ENCODE results near the gene CLIC1. TPM values are rescaled to one million over a fixed set of nuclear protein-coding genes. Genes with fewer than 3 reads are reported as not detected.

Gene CLIC1
- polyA plus RNA-seq, 1 donor (not counting 4 experiments of a cell fraction or from before 2014, with no cell fraction given): 832 TPM

- Histone ChIP-seq H3K9me3 (ENCODE audit: control insufficient read depth, low read depth, low read length) (no peaks in the 10 kb centered on the region), H4K20me1 (ENCODE audit: control insufficient read depth, extremely low read depth, insufficient read depth, low read length) (no peaks in the 10 kb centered on the region), H3K9ac (ENCODE audit: control insufficient read depth, extremely low read depth, insufficient read depth, low read length) (no peak overlapping the region), H3K4me2 (ENCODE audit: control insufficient read depth, extremely low read depth, insufficient read depth, low read depth, low read length) (no peak overlapping the region), H3K27ac (ENCODE audit: control insufficient read depth, insufficient read depth, low read length) (no peak overlapping the region), H3K9me1 (ENCODE audit: control insufficient read depth, extremely low read depth, insufficient read depth, low read length) (peaks cover 2% of the 10 kb centered on the region), H3K36me3 (ENCODE audit: control insufficient read depth in 2 of 2, extremely low read depth in 1 of 2, insufficient read depth in 2 of 2, low read length in 2 of 2) (peaks cover 3 to 5% of the 10 kb centered on the region in 2 experiments), H2AFZ (ENCODE audit: control insufficient read depth, low read length) (no peak overlapping the region), H3K4me1 (ENCODE audit: control insufficient read depth, extremely low read depth, insufficient read depth, low read length) (peaks cover 5% of the 10 kb centered on the region), H3K4me3 (ENCODE audit: control insufficient read depth in 2 of 3, extremely low read depth in 1 of 3, insufficient read depth in 2 of 3, low read depth in 1 of 3, low read length in 3 of 3) (no peak overlapping the region), H3K79me2 (ENCODE audit: control insufficient read depth, insufficient read depth, low read length) (no peaks in the 10 kb centered on the region), H3K27me3 (ENCODE audit: control insufficient read depth, extremely low read depth, insufficient read depth, low read length) (no peaks in the 10 kb centered on the region)
- dilution Hi-C loops (cut with MboI; ENCODE audit: extremely low pct_ligation_motif_present, low sequenced_read_pairs): no loop called here
- no peak for TF ChIP-seq CTCF (optimal IDR thresholded peaks at IDR 0.05 in 1 of 3, IDR thresholded peaks at IDR 0.05 in 1 of 3, conservative IDR thresholded peaks at IDR 0.05 in 1 of 3; ENCODE audit: extremely low read depth in 1 of 3, insufficient read depth in 2 of 3, low read length in 3 of 3)
- TF ChIP-seq EZH2 (IDR thresholded peaks at IDR 0.05; ENCODE audit: low read length): no peak
- DNase-seq (ENCODE audit: low read depth, low spot score): no peak
- FAIRE-seq: no peak
These were observed 29.2 kb upstream of the CLIC1 start for GRCh38 chr6:31765559-31765909.

- dilution Hi-C loops (cut with MboI; ENCODE audit: extremely low pct_ligation_motif_present, low sequenced_read_pairs): no loop called here
- H3K4me3 ChIP-seq (ENCODE audit: control insufficient read depth in 2 of 3, extremely low read depth in 1 of 3, insufficient read depth in 2 of 3, low read depth in 1 of 3, low read length in 3 of 3): no peak overlapping the region
- H3K4me2 ChIP-seq (ENCODE audit: control insufficient read depth, extremely low read depth, insufficient read depth, low read depth, low read length): no peak overlapping the region
- DNase-seq (ENCODE audit: low read depth, low spot score) (no peak), FAIRE-seq (no peak)
- no peak overlapping the region for H3K27ac ChIP-seq (ENCODE audit: control insufficient read depth, insufficient read depth, low read length)
- H3K36me3 ChIP-seq (ENCODE audit: control insufficient read depth in 2 of 2, extremely low read depth in 1 of 2, insufficient read depth in 2 of 2, low read length in 2 of 2): peaks cover 6 to 13% of the 10 kb centered on the region in 2 experiments
- no peak overlapping the region for H2AFZ ChIP-seq (ENCODE audit: control insufficient read depth, low read length)
- TF ChIP-seq CTCF (optimal IDR thresholded peaks at IDR 0.05 in 1 of 3, IDR thresholded peaks at IDR 0.05 in 1 of 3, conservative IDR thresholded peaks at IDR 0.05 in 1 of 3; ENCODE audit: extremely low read depth in 1 of 3, insufficient read depth in 2 of 3, low read length in 3 of 3) (no peak), EZH2 (IDR thresholded peaks at IDR 0.05; ENCODE audit: low read length) (no peak)
- H3K4me1 ChIP-seq (ENCODE audit: control insufficient read depth, extremely low read depth, insufficient read depth, low read length): peaks cover 5% of the 10 kb centered on the region
- H3K79me2 ChIP-seq (ENCODE audit: control insufficient read depth, insufficient read depth, low read length): no peaks in the 10 kb centered on the region
- no peaks in the 10 kb centered on the region for H4K20me1 ChIP-seq (ENCODE audit: control insufficient read depth, extremely low read depth, insufficient read depth, low read length)
- no peaks in the 10 kb centered on the region for H3K27me3 ChIP-seq (ENCODE audit: control insufficient read depth, extremely low read depth, insufficient read depth, low read length)
- H3K9ac ChIP-seq (ENCODE audit: control insufficient read depth, extremely low read depth, insufficient read depth, low read length): no peak overlapping the region
- H3K9me1 ChIP-seq (ENCODE audit: control insufficient read depth, extremely low read depth, insufficient read depth, low read length): no peaks in the 10 kb centered on the region
- no peaks in the 10 kb centered on the region for H3K9me3 ChIP-seq (ENCODE audit: control insufficient read depth, low read depth, low read length)
These were observed 27.9 kb upstream of the CLIC1 start for GRCh38 chr6:31764198-31764597.

All from keratinocyte (primary cell).